ENCODE measurements around the gene AGRP. TPM values are rescaled to one million over a fixed set of nuclear protein-coding genes. Genes with fewer than 3 reads are reported as not detected.

AGRP gene
- polyA plus RNA-seq, 1 experiment: not detected

- DNase-seq (ENCODE audit: low read depth): no peak
- POLR2A ChIA-PET: no interaction called here
- no peaks in the 10 kb centered on the region for H3K27me3 ChIP-seq (ENCODE audit: control insufficient read depth, insufficient read depth, low read length)
- no peak overlapping the region for H3K4me3 ChIP-seq (ENCODE audit: low read depth, low read length)
- peaks cover 10% of the 10 kb centered on the region for H3K36me3 ChIP-seq (ENCODE audit: control insufficient read depth, insufficient read depth, low read length)
- no peak for TF ChIP-seq CTCF (IDR thresholded peaks at IDR 0.05; ENCODE audit: insufficient read depth, low read depth, low read length)
- CTCF ChIA-PET: interaction anchor here (1.0 to 4.5 kb wide), 3 partner anchors 9 to 28 kb away, joined by 3 to 26 read pairs (median 5); no protein-coding TSS in a partner anchor
Observed at GRCh38 chr16:67438098-67438791, 45.1 kb downstream of the AGRP start.

- TF ChIP-seq CTCF (IDR thresholded peaks at IDR 0.05; ENCODE audit: insufficient read depth, low read depth, low read length): no peak
- Histone ChIP-seq H3K27me3 (ENCODE audit: control insufficient read depth, insufficient read depth, low read length) (no peaks in the 10 kb centered on the region), H3K4me3 (ENCODE audit: low read depth, low read length) (no peak overlapping the region), H3K36me3 (ENCODE audit: control insufficient read depth, insufficient read depth, low read length) (peaks cover 10% of the 10 kb centered on the region)
- POLR2A ChIA-PET: no interaction called here
- CTCF ChIA-PET: no interaction called here
- no peak for DNase-seq (ENCODE audit: low read depth)
Observed at GRCh38 chr16:67437513-67437912, 45.8 kb downstream of the AGRP start.

GRCh38 chr16:67436640-67437193, 46.6 kb downstream of the AGRP start:
- no peaks in the 10 kb centered on the region for H3K27me3 ChIP-seq (ENCODE audit: control insufficient read depth, insufficient read depth, low read length)
- ChIA-PET CTCF (interaction anchor here (0.8 to 7.2 kb wide), 3 partner anchors 8 to 22 kb away, joined by 3 to 47 read pairs (median 3); no protein-coding TSS in a partner anchor), POLR2A (no interaction called here)
- no peak for TF ChIP-seq CTCF (IDR thresholded peaks at IDR 0.05; ENCODE audit: insufficient read depth, low read depth, low read length)
- H3K36me3 ChIP-seq (ENCODE audit: control insufficient read depth, insufficient read depth, low read length): peaks cover 10% of the 10 kb centered on the region
- DNase-seq (ENCODE audit: low read depth): no peak
- no peak overlapping the region for H3K4me3 ChIP-seq (ENCODE audit: low read depth, low read length)

- ChIA-PET CTCF (interaction anchor here (1.3 to 7.2 kb wide), 2 partner anchors 10 to 20 kb away, joined by 5 to 47 read pairs; no protein-coding TSS in a partner anchor), POLR2A (no interaction called here)
Observed at GRCh38 chr16:67435758-67436164, 47.6 kb downstream of the AGRP start.

More at GRCh38 chr16:67435758-67436164, 47.6 kb downstream of the AGRP start:
- DNase-seq (ENCODE audit: low read depth): no peak
- peaks cover 10% of the 10 kb centered on the region for H3K36me3 ChIP-seq (ENCODE audit: control insufficient read depth, insufficient read depth, low read length)
- no peak for TF ChIP-seq CTCF (IDR thresholded peaks at IDR 0.05; ENCODE audit: insufficient read depth, low read depth, low read length)
- H3K27me3 ChIP-seq (ENCODE audit: control insufficient read depth, insufficient read depth, low read length): no peaks in the 10 kb centered on the region
- H3K4me3 ChIP-seq (ENCODE audit: low read depth, low read length): no peak overlapping the region
